Bronchial epithelial cell (primary cell): Measurements from ENCODE around the gene CST9. TPM values are rescaled to one million over a fixed set of nuclear protein-coding genes. Genes with fewer than 3 reads are reported as not detected.

ENCODE experiments used
- DNase-seq: peaks from one replicate; pipeline ENCODE4 v3.0.0-alpha.2; 2010; ENCODE audit warnings: low read depth
- FAIRE-seq: peaks from 2 replicates; lab custom pipeline; 2011; peaks lifted over from hg19 to GRCh38; lab: Jason Lieb, UNC
- H3K27me3 ChIP-seq: 2 replicates; pipeline ENCODE4 v1.5.1; 2011; ENCODE audit warnings: low read length; ENCODE audit not compliant: control insufficient read depth, insufficient read depth
- H3K36me3 ChIP-seq: 2 replicates; pipeline ENCODE4 v1.5.1; 2011; ENCODE audit warnings: low read length; ENCODE audit not compliant: control insufficient read depth, insufficient read depth
- H3K4me3 ChIP-seq: 2 replicates; pipeline ENCODE4 v1.5.1; 2011; ENCODE audit warnings: mild to moderate bottlenecking, low read depth, low read length, control low read depth
- total RNA-seq: library from RNA; depleted of rRNA; stranded (reverse); fragments of >200 nt; gene quantifications from 2 replicates; pipeline ENCODE4 v1.2.1, GENCODE V29; 2014
- TF ChIP-seq, protein P1 (sequence below): IDR thresholded peaks from 2 replicates; pipeline ENCODE4 v1.5.1; 2011; ENCODE audit warnings: mild to moderate bottlenecking, moderate library complexity, low read length, control low read depth, inconsistent platforms; ENCODE audit not compliant: insufficient read depth, severe bottlenecking

The CST9 gene
- total RNA-seq, 1 donor from 2014 or later: not detected

DNA sequence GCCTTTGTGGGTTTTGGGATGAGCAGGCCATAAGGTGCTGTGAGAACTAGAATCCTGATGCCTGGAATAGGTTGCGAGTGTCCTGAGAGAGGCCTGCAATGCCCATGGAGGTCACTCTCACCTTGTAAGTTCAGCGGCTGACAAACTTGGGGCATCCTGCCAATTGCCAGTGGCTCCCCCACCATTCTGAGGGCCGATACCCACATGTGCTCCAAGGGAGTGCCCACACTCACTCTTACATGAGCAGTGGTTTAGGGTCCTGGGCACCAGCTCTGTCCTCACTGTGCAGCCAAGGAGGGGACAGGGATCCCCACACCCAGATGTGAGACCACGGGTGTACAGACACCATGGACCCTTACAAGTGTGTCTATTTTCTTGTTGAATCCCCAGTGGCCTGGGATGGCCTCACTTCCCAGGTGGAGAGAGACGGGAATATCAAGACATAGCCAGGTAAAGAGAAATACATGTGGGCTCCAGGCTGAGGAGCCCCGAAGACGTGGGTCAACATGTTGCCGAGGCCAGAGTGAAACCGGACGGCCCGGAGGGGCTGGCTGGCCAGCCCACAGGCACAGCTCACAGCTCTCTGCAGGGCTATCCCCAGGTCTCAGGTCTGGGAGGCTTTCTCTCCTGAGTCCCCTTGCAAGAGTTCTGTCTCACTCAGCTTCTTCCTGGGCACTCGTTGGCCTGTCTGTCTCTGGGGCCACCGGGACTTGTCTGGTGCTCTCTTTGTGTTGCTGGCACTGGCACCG lies 2.0 kb upstream of the CST9 start:
- H3K27me3 ChIP-seq: no peaks in the 10 kb centered on the region
- TF ChIP-seq, protein P1, sequence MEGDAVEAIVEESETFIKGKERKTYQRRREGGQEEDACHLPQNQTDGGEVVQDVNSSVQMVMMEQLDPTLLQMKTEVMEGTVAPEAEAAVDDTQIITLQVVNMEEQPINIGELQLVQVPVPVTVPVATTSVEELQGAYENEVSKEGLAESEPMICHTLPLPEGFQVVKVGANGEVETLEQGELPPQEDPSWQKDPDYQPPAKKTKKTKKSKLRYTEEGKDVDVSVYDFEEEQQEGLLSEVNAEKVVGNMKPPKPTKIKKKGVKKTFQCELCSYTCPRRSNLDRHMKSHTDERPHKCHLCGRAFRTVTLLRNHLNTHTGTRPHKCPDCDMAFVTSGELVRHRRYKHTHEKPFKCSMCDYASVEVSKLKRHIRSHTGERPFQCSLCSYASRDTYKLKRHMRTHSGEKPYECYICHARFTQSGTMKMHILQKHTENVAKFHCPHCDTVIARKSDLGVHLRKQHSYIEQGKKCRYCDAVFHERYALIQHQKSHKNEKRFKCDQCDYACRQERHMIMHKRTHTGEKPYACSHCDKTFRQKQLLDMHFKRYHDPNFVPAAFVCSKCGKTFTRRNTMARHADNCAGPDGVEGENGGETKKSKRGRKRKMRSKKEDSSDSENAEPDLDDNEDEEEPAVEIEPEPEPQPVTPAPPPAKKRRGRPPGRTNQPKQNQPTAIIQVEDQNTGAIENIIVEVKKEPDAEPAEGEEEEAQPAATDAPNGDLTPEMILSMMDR: no peak
- no peak overlapping the region for H3K4me3 ChIP-seq
- no peak for FAIRE-seq
- H3K36me3 ChIP-seq: no peaks in the 10 kb centered on the region
- no peak for DNase-seq

DNA sequence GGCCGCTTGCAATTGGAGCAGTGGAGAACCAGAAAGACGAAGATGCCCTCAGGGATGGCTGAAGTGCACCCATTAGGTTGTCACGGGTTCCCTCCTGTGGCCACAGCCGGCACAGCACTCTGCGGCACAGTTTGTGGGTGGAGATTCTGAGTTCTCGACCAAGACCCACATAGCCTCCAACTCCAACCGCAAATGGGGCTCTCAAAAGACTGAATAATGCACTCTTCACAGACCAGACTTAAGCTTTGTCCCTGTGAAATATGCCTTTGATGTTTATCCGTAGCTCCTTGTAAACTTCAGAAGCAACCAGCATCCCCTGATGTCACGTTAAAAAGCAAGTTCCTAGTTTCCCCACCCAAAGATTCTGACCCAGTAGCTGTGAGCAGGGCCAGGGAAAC lies 934 bp upstream of the CST9 start:
- H3K36me3 ChIP-seq: no peaks in the 10 kb centered on the region
- DNase-seq (peak; percentile 68), FAIRE-seq (no peak)
- TF ChIP-seq, protein P1: peak; percentile 98
- no peak overlapping the region for H3K4me3 ChIP-seq
- H3K27me3 ChIP-seq: no peaks in the 10 kb centered on the region

DNA sequence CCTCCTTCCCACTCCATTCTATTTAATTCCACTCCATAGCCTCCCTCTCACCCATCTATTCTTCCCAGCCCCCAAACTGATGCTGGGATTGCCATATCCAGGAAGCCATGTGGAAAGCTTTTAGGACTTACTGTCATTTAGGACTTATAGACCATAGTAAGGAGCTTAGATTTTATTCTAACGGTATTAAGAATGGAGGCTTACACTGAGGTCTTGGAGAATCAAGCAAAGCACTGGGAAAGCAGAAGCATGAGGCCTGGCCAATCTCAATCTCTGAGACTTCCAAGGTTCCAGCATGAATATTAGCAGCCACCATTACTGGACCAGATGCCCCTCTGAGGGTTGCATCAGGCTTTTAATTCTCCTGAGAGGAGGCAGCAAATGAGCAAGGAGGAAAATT lies 1.4 kb downstream of the CST9 start:
- FAIRE-seq (no peak), DNase-seq (no peak)
- no peaks in the 10 kb centered on the region for H3K27me3 ChIP-seq
- no peaks in the 10 kb centered on the region for H3K36me3 ChIP-seq
- TF ChIP-seq, protein P1: no peak
- no peak overlapping the region for H3K4me3 ChIP-seq

DNA sequence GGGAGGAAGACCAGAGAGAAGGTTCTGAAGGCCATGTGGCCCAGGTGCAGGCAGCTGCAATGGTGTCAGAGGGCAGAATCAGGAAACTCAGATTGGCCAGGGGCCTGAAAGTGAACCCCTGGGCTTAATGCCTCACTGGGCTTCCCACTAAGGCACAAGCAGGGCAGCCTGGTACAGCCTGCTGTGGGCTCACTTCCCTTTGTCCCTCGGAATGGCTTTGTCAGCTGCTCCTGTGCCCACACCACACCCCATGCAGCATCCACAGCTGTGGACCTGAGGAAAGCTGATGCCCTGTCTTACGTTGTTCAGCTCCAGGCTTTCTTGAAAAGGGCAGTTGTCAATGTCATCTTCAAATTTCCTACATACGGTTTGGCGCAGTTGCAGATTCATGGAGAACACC lies 2.4 kb downstream of the CST9 start:
- TF ChIP-seq, protein P1: no peak
- DNase-seq (no peak), FAIRE-seq (peak; percentile 88)
- Histone ChIP-seq H3K27me3 (no peaks in the 10 kb centered on the region), H3K36me3 (no peaks in the 10 kb centered on the region), H3K4me3 (no peak overlapping the region)

- no peak for FAIRE-seq
- Histone ChIP-seq H3K4me3 (no peak overlapping the region), H3K27me3 (no peaks in the 10 kb centered on the region), H3K36me3 (no peaks in the 10 kb centered on the region)
- TF ChIP-seq, protein P1: no peak
- DNase-seq: no peak
Observed at GRCh38 chr20:23602699-23603098, 3.0 kb downstream of the CST9 start.

GRCh38 chr20:23602241-23602640 lies 3.5 kb downstream of the CST9 start:
- FAIRE-seq (no peak), DNase-seq (no peak)
- TF ChIP-seq, protein P1: no peak
- H3K4me3 ChIP-seq: no peak overlapping the region
- no peaks in the 10 kb centered on the region for H3K36me3 ChIP-seq
- H3K27me3 ChIP-seq: no peaks in the 10 kb centered on the region
